Fibroblast of skin of abdomen (primary cell): Measurements from ENCODE around the gene PPEF1. TPM values are rescaled to one million over a fixed set of nuclear protein-coding genes. Genes with fewer than 3 reads are reported as not detected.

Experiments
- DNase-seq: peaks from one replicate; pipeline ENCODE4 v3.0.0-alpha.2; 2013
- polyA plus RNA-seq, 2 experiments: library from polyadenylated mRNA; unstranded; fragments of 120-200 nt; gene quantifications; one replicate each; pipeline ENCODE4 v1.2.1, GENCODE V29; 2013; ENCODE audit not compliant: insufficient read length in 2 of 2

Gene PPEF1
- not detected for polyA plus RNA-seq (2013, experiment 1 of 2; ENCODE audit: insufficient read length)
- polyA plus RNA-seq (2013, experiment 2 of 2; ENCODE audit: insufficient read length) = not detected

GRCh38 chrX:18707426-18708049 lies at the start of gene PPEF1:
Gene PPEF1 (plus strand): TSS chrX:18707645. CDS start chrX:18707781, 136 bp downstream.
- no peak for DNase-seq

- DNase-seq = no peak
Observed at GRCh38 chrX:18661273-18661672, 46.2 kb upstream of the PPEF1 start.

GRCh38 chrX:18664947-18665346 lies 42.5 kb upstream of the PPEF1 start:
- DNase-seq = no peak

- no peak for DNase-seq
Observed at GRCh38 chrX:18666614-18667013, 40.8 kb upstream of the PPEF1 start.

GRCh38 chrX:18668071-18668835 lies 39.2 kb upstream of the PPEF1 start:
- DNase-seq = no peak

GRCh38 chrX:18672008-18672407 lies 35.4 kb upstream of the PPEF1 start, which contains the start of gene RS1:
Gene RS1 (minus strand): TSS chrX:18672108. CDS start chrX:18672068, 40 bp downstream.
- DNase-seq = no peak

GRCh38 chrX:18674417-18674787 lies 33.0 kb upstream of the PPEF1 start:
- DNase-seq = no peak

- DNase-seq = peak; percentile 68
Observed at GRCh38 chrX:18674788-18675735, 32.4 kb upstream of the PPEF1 start.

GRCh38 chrX:18676050-18676449 lies 31.4 kb upstream of the PPEF1 start:
- DNase-seq = no peak

GRCh38 chrX:18676470-18676869 lies 31.0 kb upstream of the PPEF1 start:
- no peak for DNase-seq

GRCh38 chrX:18677161-18677869 lies 30.1 kb upstream of the PPEF1 start:
- DNase-seq = no peak

GRCh38 chrX:18681996-18682395 lies 25.4 kb upstream of the PPEF1 start:
- no peak for DNase-seq

GRCh38 chrX:18682979-18683387 lies 24.5 kb upstream of the PPEF1 start:
- no peak for DNase-seq

GRCh38 chrX:18687856-18688495 lies 19.5 kb upstream of the PPEF1 start:
- DNase-seq = no peak

- no peak for DNase-seq
Observed at GRCh38 chrX:18691431-18691830, 16.0 kb upstream of the PPEF1 start.

GRCh38 chrX:18692541-18692940 lies 14.9 kb upstream of the PPEF1 start:
- DNase-seq = no peak

- no peak for DNase-seq
Observed at GRCh38 chrX:18696653-18697052, 10.8 kb upstream of the PPEF1 start.

GRCh38 chrX:18698737-18699650 lies 8.5 kb upstream of the PPEF1 start:
- no peak for DNase-seq

GRCh38 chrX:18701621-18702361 lies 5.7 kb upstream of the PPEF1 start:
- no peak for DNase-seq
